T-helper 2 cell treated with Interferon-gamma antibody and Interleukin-4, amounts not matched to agents 5 μg/mL and 100 μg/mL, for 36 hours (primary cell): ENCODE measurements around the gene LENEP.

Experiments
- DNase-seq: peaks from one replicate; pipeline ENCODE4 v3.0.0; 2021; ENCODE audit warnings: low spot score
- H3K27ac Mint-ChIP-seq: one replicate; pipeline ENCODE4 v1.8.0; 2021; ENCODE audit warnings: mild to moderate bottlenecking, mixed read lengths
- H3K27me3 Mint-ChIP-seq: one replicate; pipeline ENCODE4 v1.8.0; 2021; ENCODE audit warnings: low read depth, mixed read lengths
- H3K36me3 Mint-ChIP-seq: one replicate; pipeline ENCODE4 v1.8.0; 2021; ENCODE audit warnings: low read depth, mixed read lengths
- H3K4me1 Mint-ChIP-seq: one replicate; pipeline ENCODE4 v1.8.0; 2021; ENCODE audit warnings: low read depth, mixed read lengths
- H3K4me3 Mint-ChIP-seq: one replicate; pipeline ENCODE4 v1.8.0; 2022; ENCODE audit warnings: mild to moderate bottlenecking, moderate library complexity, mixed read lengths
- H3K9me3 Mint-ChIP-seq: one replicate; pipeline ENCODE4 v1.8.0; 2021; ENCODE audit warnings: mixed read lengths

LENEP gene

GRCh38 chr1:155038602-155039307, 45.4 kb downstream of the LENEP start:
- no peaks in the 10 kb centered on the region for H3K36me3 Mint-ChIP-seq
- H3K9me3 Mint-ChIP-seq, result no peaks in the 10 kb centered on the region
- H3K27ac Mint-ChIP-seq, result no peak overlapping the region
- peaks cover 14% of the 10 kb centered on the region for H3K27me3 Mint-ChIP-seq
- no peaks in the 10 kb centered on the region for H3K4me1 Mint-ChIP-seq
- no peak overlapping the region for H3K4me3 Mint-ChIP-seq
- no peak for DNase-seq

- no peaks in the 10 kb centered on the region for H3K9me3 Mint-ChIP-seq
- no peak overlapping the region for H3K4me3 Mint-ChIP-seq
- no peaks in the 10 kb centered on the region for H3K36me3 Mint-ChIP-seq
- peaks cover 14% of the 10 kb centered on the region for H3K27me3 Mint-ChIP-seq
- H3K4me1 Mint-ChIP-seq, result no peaks in the 10 kb centered on the region
- H3K27ac Mint-ChIP-seq, result no peak overlapping the region
- DNase-seq, result no peak
Observed at GRCh38 chr1:155039308-155039669, 45.9 kb downstream of the LENEP start.

- Mint-ChIP-seq H3K4me1 (peaks cover 9% of the 10 kb centered on the region), H3K36me3 (no peaks in the 10 kb centered on the region), H3K27me3 (peaks cover 12% of the 10 kb centered on the region), H3K4me3 (no peak overlapping the region), H3K27ac (no peak overlapping the region), H3K9me3 (no peaks in the 10 kb centered on the region)
- no peak for DNase-seq
Observed at GRCh38 chr1:155040358-155041093, 47.1 kb downstream of the LENEP start.

GRCh38 chr1:155042789-155043188, 49.4 kb downstream of the LENEP start:
- no peak for DNase-seq
- H3K27ac Mint-ChIP-seq, result no peak overlapping the region
- H3K9me3 Mint-ChIP-seq, result no peaks in the 10 kb centered on the region
- peaks cover 12% of the 10 kb centered on the region for H3K27me3 Mint-ChIP-seq
- H3K4me1 Mint-ChIP-seq, result peaks cover 9% of the 10 kb centered on the region
- no peak overlapping the region for H3K4me3 Mint-ChIP-seq
- no peaks in the 10 kb centered on the region for H3K36me3 Mint-ChIP-seq

- Mint-ChIP-seq H3K36me3 (no peaks in the 10 kb centered on the region), H3K4me1 (peaks cover 9% of the 10 kb centered on the region), H3K27ac (no peak overlapping the region), H3K4me3 (no peak overlapping the region), H3K27me3 (peaks cover 7% of the 10 kb centered on the region), H3K9me3 (no peaks in the 10 kb centered on the region)
- no peak for DNase-seq
Observed at GRCh38 chr1:155043301-155043702, 49.9 kb downstream of the LENEP start.

- Mint-ChIP-seq H3K9me3 (no peaks in the 10 kb centered on the region), H3K4me1 (peaks cover 9% of the 10 kb centered on the region), H3K4me3 (no peak overlapping the region), H3K27ac (no peak overlapping the region), H3K36me3 (no peaks in the 10 kb centered on the region), H3K27me3 (peaks cover 4% of the 10 kb centered on the region)
- no peak for DNase-seq
Observed at GRCh38 chr1:155043793-155044192, 50.4 kb downstream of the LENEP start.
